ENCODE measurements around the gene MTA1. TPM values are rescaled to one million over a fixed set of nuclear protein-coding genes. Genes with fewer than 3 reads are reported as not detected.

MTA1 gene
- polyA plus RNA-seq, 1 of the 3 experiments (the other 2 are of a cell fraction): 96.3 TPM

GRCh38 chr14:105480807-105481801 is 61.5 kb downstream of the MTA1 start:
- peaks cover 27% of the 10 kb centered on the region for H3F3A ChIP-seq (replicated peaks; ENCODE audit: insufficient read depth)
- H3K79me2 ChIP-seq (ENCODE audit: insufficient read depth): peaks cover 18% of the 10 kb centered on the region
- POLR2A ChIA-PET: interaction anchor here (0.9 to 2.3 kb wide), 11 partner anchors 9 to 180 kb away, joined by 3 to 16 read pairs (median 4); partner anchors contain the start of gene BRF1
- no peaks in the 10 kb centered on the region for H3K9me2 ChIP-seq
- H3K27me3 ChIP-seq (ENCODE audit: insufficient read depth): no peaks in the 10 kb centered on the region
- CTCF ChIA-PET: interaction anchor here (0.6 to 7.2 kb wide), 43 partner anchors 9 to 362 kb away, joined by 3 to 137 read pairs (median 5); partner anchors contain the start of genes MTA1, TEDC1 and TMEM121
- H3K9me3 ChIP-seq: no peaks in the 10 kb centered on the region
- H3K36me3 ChIP-seq (replicated peaks in 1 of 2; ENCODE audit: control insufficient read depth in 1 of 2, insufficient read depth in 2 of 2, low read length in 1 of 2): peaks cover 0 to 2% of the 10 kb centered on the region in 2 experiments
- DNase-seq: peak; percentile 92
- H3K27ac ChIP-seq (ENCODE audit: low read depth in 2 of 2, low read length in 1 of 2): peak overlapping the region; percentile 98 to 100
- no peak overlapping the region for H2AFZ ChIP-seq (ENCODE audit: low read depth)
- peak overlapping the region; percentile 39 to 56 for H3K4me3 ChIP-seq (ENCODE audit: low read depth in 2 of 2, low read length in 1 of 2)
- peak; percentile 96 for TF ChIP-seq CTCF (IDR thresholded peaks at IDR 0.05)
- TF ChIP-seq MXI1 (IDR thresholded peaks at IDR 0.05; ENCODE audit: low read depth, low read length): peak; percentile 76
- TF ChIP-seq RAD21 (IDR thresholded peaks at IDR 0.05; ENCODE audit: low read length): peak; percentile 67
- no peak for TF ChIP-seq GATA2 (CRISPR knock-in tag; IDR thresholded peaks at IDR 0.05)
- no peak; the same call in 1 of the 2 replicates for TF ChIP-seq ELF1 (IDR thresholded peaks at IDR 0.05)
- no peak for TF ChIP-seq FOXM1 (IDR thresholded peaks at IDR 0.05; ENCODE audit: low read depth)
- TF ChIP-seq PBX3 (IDR thresholded peaks at IDR 0.05): peak; percentile 17; the same call in 1 of the 2 replicates
- TF ChIP-seq EP300 (IDR thresholded peaks at IDR 0.05; ENCODE audit: borderline replicate concordance in 1 of 2, low read depth in 1 of 2, low read length in 1 of 2): peak in 1 of 2 experiments; percentile 16; a peak in 1 of 4 replicates
- peak; percentile 81 for TF ChIP-seq MAX (IDR thresholded peaks at IDR 0.05; ENCODE audit: low read depth)
- TF ChIP-seq YY1 (IDR thresholded peaks at IDR 0.05; ENCODE audit: low read depth): 0 out of 2 replicates have a peak, but pooled peaks have one; percentile 53
- peak; percentile 75 for TF ChIP-seq SMC3 (IDR thresholded peaks at IDR 0.05; ENCODE audit: low read depth, low read length)
- peak; percentile 95 for TF ChIP-seq CHD2 (IDR thresholded peaks at IDR 0.05; ENCODE audit: low read length, partially characterized antibody)
- peak; percentile 52 for TF ChIP-seq POLR2AphosphoS5 (IDR thresholded peaks at IDR 0.05; ENCODE audit: low read depth, low read length)
- TF ChIP-seq NFIC (IDR thresholded peaks at IDR 0.05; ENCODE audit: borderline replicate concordance): peak; percentile 85
- no peak for TF ChIP-seq TEAD4 (IDR thresholded peaks at IDR 0.05; ENCODE audit: borderline replicate concordance, insufficient read depth)
- TF ChIP-seq TCF12 (IDR thresholded peaks at IDR 0.05): peak; percentile 43; the same call in 1 of the 2 replicates
- H3K4me2 ChIP-seq: peak overlapping the region; percentile 82
- H3K4me1 ChIP-seq (ENCODE audit: control insufficient read depth in 1 of 2, insufficient read depth in 2 of 2, low read depth in 1 of 2, low read length in 1 of 2): peaks cover 44 to 80% of the 10 kb centered on the region in 2 experiments; a peak in 3 of 4 replicates
- 0% methylated on average over 8 of the region's 35 CpGs for WGBS (ENCODE audit: low lambda C conversion rate)
- H4K20me1 ChIP-seq (ENCODE audit: insufficient read depth): peaks cover 6% of the 10 kb centered on the region; the same call in 1 of the 2 replicates
- peak overlapping the region; percentile 92 for H3K9ac ChIP-seq
